Measurements from ENCODE around the gene RIN3. TPM values are rescaled to one million over a fixed set of nuclear protein-coding genes. Genes with fewer than 3 reads are reported as not detected.

Gene RIN3
- total RNA-seq, 1 experiment from 2014 or later, result 1.5 TPM

GRCh38 chr14:92521058-92521415 is 7.5 kb downstream of the RIN3 start:
- H2BK120ac ChIP-seq (ENCODE audit: low read depth, low read length, poor library complexity, severe bottlenecking), result no peak overlapping the region
- Mint-ChIP-seq H3K9me3 (no peaks in the 10 kb centered on the region), H3K27ac (no peak overlapping the region), H3K36me3 (ENCODE audit: insufficient read depth in 1 of 3, low read depth in 3 of 3) (no peaks in the 10 kb centered on the region), H3K4me1 (peaks cover 0 to 4% of the 10 kb centered on the region in 2 experiments; a peak in 3 of 4 replicates), H3K4me3 (no peak overlapping the region), H3K27me3 (ENCODE audit: low read depth) (peaks cover 19% of the 10 kb centered on the region)
- H3K23ac ChIP-seq (ENCODE audit: insufficient read length, low read depth, low read length), result no peak overlapping the region
- no peaks in the 10 kb centered on the region for H3K79me2 ChIP-seq (ENCODE audit: insufficient read depth, low read length)
- no peak overlapping the region for H2BK15ac ChIP-seq (ENCODE audit: low read depth, low read length)
- no peak overlapping the region for H2BK20ac ChIP-seq (ENCODE audit: low read depth, low read length, poor library complexity, severe bottlenecking)
- H3K4me1 ChIP-seq (ENCODE audit: insufficient read depth, low read length), result no peaks in the 10 kb centered on the region
- DNase-seq, result no peak
- no peak overlapping the region for H3K14ac ChIP-seq (ENCODE audit: insufficient read depth, low read length)
- no peak overlapping the region for H2AK5ac ChIP-seq (ENCODE audit: insufficient read length, low read length)
- H4K20me1 ChIP-seq (ENCODE audit: control insufficient read depth, insufficient read depth, insufficient read length), result no peaks in the 10 kb centered on the region
- no peaks in the 10 kb centered on the region for H3K27me3 ChIP-seq (ENCODE audit: insufficient read depth, low read length)
- H3K56ac ChIP-seq (ENCODE audit: insufficient read length, low read depth, low read length), result no peak overlapping the region
- H2BK12ac ChIP-seq (ENCODE audit: insufficient read length, low read depth, low read length), result no peak overlapping the region
- no peak overlapping the region for H4K91ac ChIP-seq (ENCODE audit: insufficient read length, low read depth, low read length)
- no peak overlapping the region for H3K18ac ChIP-seq (ENCODE audit: insufficient read length, low read depth, low read length)
- H2BK5ac ChIP-seq (ENCODE audit: insufficient read length, low read length), result no peak overlapping the region
- no peak overlapping the region for H4K5ac ChIP-seq (ENCODE audit: insufficient read length, low read depth, low read length)
- no peak overlapping the region for H2AFZ ChIP-seq (ENCODE audit: low read length)
- no peak overlapping the region for H3K4ac ChIP-seq (ENCODE audit: low read depth, low read length)
- no peak overlapping the region for H3K9ac ChIP-seq (ENCODE audit: extremely low read depth, insufficient read length, low read length)
- TF ChIP-seq CTCF (conservative IDR thresholded peaks at IDR 0.05), result no peak
- no peak overlapping the region for H3K4me2 ChIP-seq (ENCODE audit: insufficient read depth, insufficient read length, low read length)
- no peaks in the 10 kb centered on the region for H3K23me2 ChIP-seq (ENCODE audit: insufficient read length, low read depth, low read length, poor library complexity, severe bottlenecking)
- H3T11ph ChIP-seq (ENCODE audit: low read length), result no peak overlapping the region
- H4K8ac ChIP-seq (replicated peaks; ENCODE audit: insufficient read length, low read depth, low read length), result no peak overlapping the region
- WGBS (ENCODE audit: extremely low coverage, insufficient read length, low lambda C conversion rate), result 100% methylated on average over 2 of the region's 2 CpGs
- H3K79me1 ChIP-seq (ENCODE audit: insufficient read depth, low read depth, low read length, poor library complexity, severe bottlenecking), result no peaks in the 10 kb centered on the region
- no peaks in the 10 kb centered on the region for H3K9me3 ChIP-seq (ENCODE audit: control insufficient read depth, low read depth, low read length)
- no peak overlapping the region for H3K27ac ChIP-seq (ENCODE audit: insufficient read length, low read depth, low read length)
